Peyer's patch (tissue), 4 donors: ENCODE results near the gene CPLANE2. TPM values are rescaled to one million over a fixed set of nuclear protein-coding genes. Genes with fewer than 3 reads are reported as not detected.

Experiments
- DNase-seq, 3 donors: peaks; one replicate each; pipeline ENCODE4 v3.0.0-alpha.2; 2017 to 2019
- H3K27ac ChIP-seq, 4 donors: fragments of 200-600 bp; sonication (generic); one replicate each; pipeline ENCODE4 v1.5.1; 2016 to 2019
- H3K27me3 ChIP-seq, 2 donors: fragments of 200-600 bp; sonication (generic); one replicate each; pipeline ENCODE4 v1.5.1; 2019
- H3K36me3 ChIP-seq, 3 donors: fragments of 200-600 bp; sonication (generic); one replicate each; pipeline ENCODE4 v1.5.1; 2016 to 2019
- H3K4me1 ChIP-seq, 4 donors: fragments of 200-600 bp; sonication (generic); one replicate each; pipeline ENCODE4 v1.5.1; 2016 to 2019
- H3K4me3 ChIP-seq, 4 donors: fragments of 200-600 bp; sonication (generic); 1 replicate in 3 of 4; 2 replicates in 1 of 4; pipeline ENCODE4 v1.5.1; 2016 to 2019; ENCODE audit warnings: mild to moderate bottlenecking in 1 of 4
- H3K9me3 ChIP-seq, 4 donors: fragments of 200-600 bp; sonication (generic); one replicate each; pipeline ENCODE4 v1.5.1; 2016 to 2019; ENCODE audit warnings: mild to moderate bottlenecking in 1 of 4
- POLR2A ChIP-seq, 2 donors: fragments of 450-650 bp; IDR thresholded peaks; one replicate each; pipeline ENCODE4 v1.5.1; 2017; ENCODE audit warnings: antibody characterized with exemption in 2 of 2, mild to moderate bottlenecking in 2 of 2, moderate library complexity in 2 of 2
- total RNA-seq, 4 donors: library from RNA; depleted of rRNA; stranded (reverse); fragments of >200 nt; gene quantifications; one replicate each; pipeline ENCODE4 v1.1.0, GENCODE V29; 2016
- TF ChIP-seq, protein P1 (sequence below), 6 experiments: fragments of 450-650 bp in 4 of 6; fragments of 200-600 bp in 2 of 6; sonication (generic) in 1 of 6; IDR thresholded peaks; one replicate each; pipeline ENCODE4 v1.5.1; 2017 to 2019; ENCODE audit warnings: antibody characterized with exemption in 6 of 6, mild to moderate bottlenecking in 3 of 6, moderate library complexity in 1 of 6

Gene CPLANE2
- total RNA-seq, 4 donors from 2014 or later = 1.2 to 6.6 (median 3.4) TPM; not detected in 1

DNA sequence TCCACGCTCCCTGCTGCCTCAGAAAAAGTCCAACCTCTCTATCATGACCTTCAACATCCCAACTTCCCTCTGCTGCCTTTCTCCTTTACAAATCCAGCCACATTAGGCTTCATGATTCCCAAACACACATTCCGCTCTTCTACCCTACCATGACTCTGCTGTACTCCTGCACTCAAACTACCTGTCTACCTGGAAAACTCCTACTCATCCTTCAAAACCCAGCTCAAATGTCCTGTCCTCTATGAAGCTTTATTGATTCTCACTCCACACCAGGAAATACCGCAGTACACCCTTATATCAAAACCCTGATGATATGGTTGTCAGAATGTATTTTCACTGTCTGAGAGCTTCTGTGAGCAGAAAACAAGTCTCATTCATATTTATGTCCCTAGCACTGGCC lies 33.4 kb downstream of the CPLANE2 start:
- TF ChIP-seq POLR2A (IDR thresholded peaks at IDR 0.05) = no peak
- TF ChIP-seq, protein P1, sequence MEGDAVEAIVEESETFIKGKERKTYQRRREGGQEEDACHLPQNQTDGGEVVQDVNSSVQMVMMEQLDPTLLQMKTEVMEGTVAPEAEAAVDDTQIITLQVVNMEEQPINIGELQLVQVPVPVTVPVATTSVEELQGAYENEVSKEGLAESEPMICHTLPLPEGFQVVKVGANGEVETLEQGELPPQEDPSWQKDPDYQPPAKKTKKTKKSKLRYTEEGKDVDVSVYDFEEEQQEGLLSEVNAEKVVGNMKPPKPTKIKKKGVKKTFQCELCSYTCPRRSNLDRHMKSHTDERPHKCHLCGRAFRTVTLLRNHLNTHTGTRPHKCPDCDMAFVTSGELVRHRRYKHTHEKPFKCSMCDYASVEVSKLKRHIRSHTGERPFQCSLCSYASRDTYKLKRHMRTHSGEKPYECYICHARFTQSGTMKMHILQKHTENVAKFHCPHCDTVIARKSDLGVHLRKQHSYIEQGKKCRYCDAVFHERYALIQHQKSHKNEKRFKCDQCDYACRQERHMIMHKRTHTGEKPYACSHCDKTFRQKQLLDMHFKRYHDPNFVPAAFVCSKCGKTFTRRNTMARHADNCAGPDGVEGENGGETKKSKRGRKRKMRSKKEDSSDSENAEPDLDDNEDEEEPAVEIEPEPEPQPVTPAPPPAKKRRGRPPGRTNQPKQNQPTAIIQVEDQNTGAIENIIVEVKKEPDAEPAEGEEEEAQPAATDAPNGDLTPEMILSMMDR (IDR thresholded peaks at IDR 0.05) = no peak
- H3K36me3 ChIP-seq = no peaks in the 10 kb centered on the region
- no peak for DNase-seq

DNA sequence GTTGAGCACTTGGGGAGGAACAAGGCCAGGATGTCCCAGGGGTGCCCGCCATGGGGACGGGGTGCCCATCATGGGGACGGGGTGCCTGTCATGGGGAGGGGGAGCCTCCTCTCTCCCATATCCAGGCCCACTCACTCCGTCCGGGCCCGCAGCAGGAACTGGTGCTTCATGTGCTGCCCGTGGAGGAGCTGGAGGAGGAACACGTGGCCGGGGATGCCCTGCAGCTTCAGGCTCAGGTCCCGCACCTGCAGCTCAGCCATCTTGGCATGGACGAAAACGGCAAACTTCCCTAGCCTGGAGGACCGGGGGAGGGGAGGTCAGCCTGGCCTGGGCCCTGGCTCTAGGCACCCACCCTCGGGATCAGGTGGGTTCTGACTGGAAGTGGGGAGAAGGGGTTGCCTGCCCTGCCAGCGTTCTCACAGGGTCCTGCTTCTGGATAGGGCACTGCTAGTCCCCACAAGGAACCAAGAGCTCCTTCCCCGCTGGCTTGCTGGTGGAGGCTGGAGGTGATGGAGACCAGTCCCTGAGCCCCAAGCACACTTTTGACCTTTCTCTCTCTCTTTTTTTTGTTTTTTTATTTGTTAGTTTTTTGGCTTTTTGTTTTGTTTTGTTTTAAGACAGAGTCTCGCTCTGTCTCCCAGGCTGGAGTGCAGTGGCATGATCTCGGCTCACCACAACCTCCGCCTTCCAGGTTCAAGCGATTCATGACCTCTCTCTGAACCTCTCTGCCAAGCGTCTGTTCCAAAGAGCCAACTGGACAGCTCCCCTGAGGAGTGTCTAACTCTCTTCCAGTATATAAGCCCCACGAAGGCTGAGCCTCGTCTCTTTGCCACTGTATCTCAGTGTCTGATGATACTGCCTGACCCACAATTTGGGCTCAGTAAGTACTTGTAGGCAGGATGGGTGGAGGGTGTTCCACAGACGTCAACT lies 34.4 kb downstream of the CPLANE2 start:
- no peaks in the 10 kb centered on the region for H3K36me3 ChIP-seq
- no peak overlapping the region for H3K4me3 ChIP-seq
- no peak overlapping the region for H3K27ac ChIP-seq
- H3K4me1 ChIP-seq = peaks cover 0 to 10% (median 8%) of the 10 kb centered on the region in 4 donors
- no peaks in the 10 kb centered on the region for H3K27me3 ChIP-seq
- no peaks in the 10 kb centered on the region for H3K9me3 ChIP-seq
- TF ChIP-seq POLR2A (IDR thresholded peaks at IDR 0.05) = no peak
- TF ChIP-seq, protein P1 (IDR thresholded peaks at IDR 0.05) = no peak
- DNase-seq = no peak

More for the DNA sequence above, 33.4 kb downstream of the CPLANE2 start:
- H3K4me1 ChIP-seq = peaks cover 0 to 11% (median 8%) of the 10 kb centered on the region in 4 donors
- H3K27me3 ChIP-seq = no peaks in the 10 kb centered on the region
- H3K4me3 ChIP-seq = no peak overlapping the region
- H3K27ac ChIP-seq = no peak overlapping the region
- no peaks in the 10 kb centered on the region for H3K9me3 ChIP-seq

DNA sequence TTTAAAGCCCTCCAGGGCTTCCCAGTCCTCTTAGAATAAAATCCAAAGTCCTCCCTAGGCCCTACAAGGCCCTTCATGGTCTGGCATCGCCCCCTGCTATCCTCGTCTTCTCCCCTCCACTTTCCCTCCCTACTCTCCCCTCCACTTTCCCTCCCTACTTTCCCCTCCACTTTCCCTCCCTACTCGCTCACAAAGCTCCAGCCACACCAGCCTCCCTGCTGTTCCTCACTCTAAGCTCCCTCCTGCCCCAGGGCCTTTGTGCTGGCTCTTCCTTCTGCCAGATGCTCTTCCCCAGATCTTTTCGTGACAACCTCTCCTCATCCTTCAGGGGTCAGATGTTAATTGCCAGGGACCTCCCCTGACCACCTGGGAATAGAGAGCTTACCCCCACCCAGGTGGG lies 37.3 kb downstream of the CPLANE2 start:
- no peak overlapping the region for H3K4me3 ChIP-seq
- H3K27ac ChIP-seq = no peak overlapping the region
- no peaks in the 10 kb centered on the region for H3K36me3 ChIP-seq
- H3K4me1 ChIP-seq = no peaks in the 10 kb centered on the region
- no peak for DNase-seq
- TF ChIP-seq, protein P1 (IDR thresholded peaks at IDR 0.05) = no peak
- no peak for TF ChIP-seq POLR2A (IDR thresholded peaks at IDR 0.05)
- H3K27me3 ChIP-seq = no peaks in the 10 kb centered on the region
- no peaks in the 10 kb centered on the region for H3K9me3 ChIP-seq

DNA sequence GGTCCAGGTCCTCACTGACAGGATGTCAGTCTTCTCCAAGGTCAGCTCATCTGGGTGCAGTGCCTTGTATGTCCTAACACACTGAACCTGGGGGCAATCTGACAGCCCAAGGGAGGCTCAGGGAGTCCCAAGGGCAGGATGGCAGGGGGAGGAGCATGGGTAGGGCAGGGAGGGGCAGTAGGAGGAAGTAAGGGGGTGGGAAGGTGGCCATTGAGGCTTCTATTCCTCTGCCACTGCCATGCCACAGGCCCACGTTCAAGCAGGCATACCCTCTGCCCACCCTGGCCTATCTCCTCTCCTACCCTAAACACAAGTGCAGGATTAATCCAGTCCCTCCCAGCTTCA lies 37.9 kb downstream of the CPLANE2 start:
- peak in 1 of 3 donors; percentile 67 for DNase-seq
- H3K27me3 ChIP-seq = no peaks in the 10 kb centered on the region
- no peaks in the 10 kb centered on the region for H3K36me3 ChIP-seq
- no peak overlapping the region for H3K4me3 ChIP-seq
- TF ChIP-seq POLR2A (IDR thresholded peaks at IDR 0.05) = no peak
- TF ChIP-seq, protein P1 (IDR thresholded peaks at IDR 0.05) = no peak
- no peak overlapping the region for H3K27ac ChIP-seq
- H3K9me3 ChIP-seq = no peaks in the 10 kb centered on the region
- no peaks in the 10 kb centered on the region for H3K4me1 ChIP-seq

DNA sequence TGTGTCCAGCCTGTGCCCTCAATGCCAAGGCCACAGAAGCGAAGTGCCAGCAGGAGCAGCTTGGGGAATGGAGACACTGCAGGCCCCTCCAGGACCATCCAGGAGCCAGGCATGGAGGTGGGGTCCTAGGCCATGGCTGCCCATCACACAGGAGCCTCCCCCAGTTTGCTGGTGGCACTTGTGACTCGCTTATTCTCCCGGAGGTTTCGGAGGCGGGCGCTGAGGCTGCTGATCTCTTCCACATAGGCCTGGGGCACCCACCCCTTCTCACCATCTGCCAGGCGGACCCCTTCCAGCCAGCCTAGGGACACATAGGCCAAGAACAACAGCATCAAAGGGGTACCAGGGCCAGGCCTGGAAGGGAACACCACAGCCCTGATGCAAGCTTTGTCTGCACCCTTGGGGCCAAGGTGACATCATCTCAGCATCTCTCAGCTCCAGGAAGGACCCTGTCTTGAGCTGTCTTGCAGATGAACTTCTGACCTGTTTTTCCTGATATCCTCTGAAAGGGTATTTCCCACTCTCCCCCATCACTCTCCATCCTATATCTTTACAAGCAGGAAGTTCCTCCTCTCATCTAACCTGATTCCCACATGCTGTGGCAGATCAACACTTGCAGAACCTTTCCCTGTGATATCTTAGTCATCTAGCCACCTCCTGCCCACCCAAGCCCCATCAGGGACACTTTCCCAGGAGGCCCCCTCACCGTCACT lies 38.4 kb downstream of the CPLANE2 start:
- Histone ChIP-seq H3K36me3 (no peaks in the 10 kb centered on the region), H3K4me1 (no peaks in the 10 kb centered on the region), H3K27ac (no peak overlapping the region), H3K4me3 (no peak overlapping the region), H3K9me3 (no peaks in the 10 kb centered on the region), H3K27me3 (no peaks in the 10 kb centered on the region)
- TF ChIP-seq POLR2A (IDR thresholded peaks at IDR 0.05) = no peak
- TF ChIP-seq, protein P1 (IDR thresholded peaks at IDR 0.05) = no peak
- no peak for DNase-seq
